ENCODE measurements around the gene CHI3L1.
A peak's percentile ranks its signal among the peaks of the same experiment; 100 is the strongest.

CHI3L1 gene

GRCh38 chr1:203173011-203173555 lies 13.4 kb downstream of the CHI3L1 start:
- DNase-seq (ENCODE audit: extremely low read depth, insufficient read length): no peak
- H3K36me3 ChIP-seq (ENCODE audit: control insufficient read depth, insufficient read depth, low read length): no peaks in the 10 kb centered on the region
- no peak for TF ChIP-seq CTCF (IDR thresholded peaks at IDR 0.05; ENCODE audit: insufficient read depth, low read length, poor library complexity, severe bottlenecking)
- H3K4me3 ChIP-seq (replicated peaks; ENCODE audit: low read depth, low read length): no peak overlapping the region
- no peaks in the 10 kb centered on the region; the same call in 1 of the 2 replicates for H3K27me3 ChIP-seq (replicated peaks; ENCODE audit: control insufficient read depth, insufficient read depth, low read length)

- peak; percentile 98 for TF ChIP-seq CTCF (IDR thresholded peaks at IDR 0.05; ENCODE audit: insufficient read depth, low read length, poor library complexity, severe bottlenecking)
- H3K36me3 ChIP-seq (ENCODE audit: control insufficient read depth, insufficient read depth, low read length): no peaks in the 10 kb centered on the region
- H3K4me3 ChIP-seq (replicated peaks; ENCODE audit: low read depth, low read length): no peak overlapping the region
- DNase-seq (ENCODE audit: extremely low read depth, insufficient read length): no peak
- H3K27me3 ChIP-seq (replicated peaks; ENCODE audit: control insufficient read depth, insufficient read depth, low read length): no peaks in the 10 kb centered on the region; the same call in 1 of the 2 replicates
Observed at GRCh38 chr1:203172184-203173010, 14.1 kb downstream of the CHI3L1 start.

- Histone ChIP-seq H3K4me3 (replicated peaks; ENCODE audit: low read depth, low read length) (no peak overlapping the region), H3K36me3 (ENCODE audit: control insufficient read depth, insufficient read depth, low read length) (no peaks in the 10 kb centered on the region), H3K27me3 (replicated peaks; ENCODE audit: control insufficient read depth, insufficient read depth, low read length) (no peaks in the 10 kb centered on the region; the same call in 1 of the 2 replicates)
- no peak for TF ChIP-seq CTCF (IDR thresholded peaks at IDR 0.05; ENCODE audit: insufficient read depth, low read length, poor library complexity, severe bottlenecking)
- DNase-seq (ENCODE audit: extremely low read depth, insufficient read length): no peak
Observed at GRCh38 chr1:203171341-203172183, 14.9 kb downstream of the CHI3L1 start.

GRCh38 chr1:203170625-203171330 lies 15.7 kb downstream of the CHI3L1 start:
- TF ChIP-seq CTCF (IDR thresholded peaks at IDR 0.05; ENCODE audit: insufficient read depth, low read length, poor library complexity, severe bottlenecking): no peak
- DNase-seq (ENCODE audit: extremely low read depth, insufficient read length): no peak

GRCh38 chr1:203169770-203170520 lies 16.6 kb downstream of the CHI3L1 start:
- no peaks in the 10 kb centered on the region; the same call in 1 of the 2 replicates for H3K27me3 ChIP-seq (replicated peaks; ENCODE audit: control insufficient read depth, insufficient read depth, low read length)
- DNase-seq (ENCODE audit: extremely low read depth, insufficient read length): no peak
- no peaks in the 10 kb centered on the region for H3K36me3 ChIP-seq (ENCODE audit: control insufficient read depth, insufficient read depth, low read length)
- TF ChIP-seq CTCF (IDR thresholded peaks at IDR 0.05; ENCODE audit: insufficient read depth, low read length, poor library complexity, severe bottlenecking): no peak
- H3K4me3 ChIP-seq (replicated peaks; ENCODE audit: low read depth, low read length): no peak overlapping the region

More at GRCh38 chr1:203170625-203171330, 15.7 kb downstream of the CHI3L1 start:
- Histone ChIP-seq H3K36me3 (ENCODE audit: control insufficient read depth, insufficient read depth, low read length) (no peaks in the 10 kb centered on the region), H3K4me3 (replicated peaks; ENCODE audit: low read depth, low read length) (no peak overlapping the region), H3K27me3 (replicated peaks; ENCODE audit: control insufficient read depth, insufficient read depth, low read length) (no peaks in the 10 kb centered on the region; the same call in 1 of the 2 replicates)
